ENCODE results near the gene ETV2.
"Not testable (repeated sequence)": the region's sequence is repeated elsewhere in the genome, so short reads cannot be mapped to it uniquely, and the experiment has no call there.

Gene ETV2, protein sequence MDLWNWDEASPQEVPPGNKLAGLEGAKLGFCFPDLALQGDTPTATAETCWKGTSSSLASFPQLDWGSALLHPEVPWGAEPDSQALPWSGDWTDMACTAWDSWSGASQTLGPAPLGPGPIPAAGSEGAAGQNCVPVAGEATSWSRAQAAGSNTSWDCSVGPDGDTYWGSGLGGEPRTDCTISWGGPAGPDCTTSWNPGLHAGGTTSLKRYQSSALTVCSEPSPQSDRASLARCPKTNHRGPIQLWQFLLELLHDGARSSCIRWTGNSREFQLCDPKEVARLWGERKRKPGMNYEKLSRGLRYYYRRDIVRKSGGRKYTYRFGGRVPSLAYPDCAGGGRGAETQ

DNA sequence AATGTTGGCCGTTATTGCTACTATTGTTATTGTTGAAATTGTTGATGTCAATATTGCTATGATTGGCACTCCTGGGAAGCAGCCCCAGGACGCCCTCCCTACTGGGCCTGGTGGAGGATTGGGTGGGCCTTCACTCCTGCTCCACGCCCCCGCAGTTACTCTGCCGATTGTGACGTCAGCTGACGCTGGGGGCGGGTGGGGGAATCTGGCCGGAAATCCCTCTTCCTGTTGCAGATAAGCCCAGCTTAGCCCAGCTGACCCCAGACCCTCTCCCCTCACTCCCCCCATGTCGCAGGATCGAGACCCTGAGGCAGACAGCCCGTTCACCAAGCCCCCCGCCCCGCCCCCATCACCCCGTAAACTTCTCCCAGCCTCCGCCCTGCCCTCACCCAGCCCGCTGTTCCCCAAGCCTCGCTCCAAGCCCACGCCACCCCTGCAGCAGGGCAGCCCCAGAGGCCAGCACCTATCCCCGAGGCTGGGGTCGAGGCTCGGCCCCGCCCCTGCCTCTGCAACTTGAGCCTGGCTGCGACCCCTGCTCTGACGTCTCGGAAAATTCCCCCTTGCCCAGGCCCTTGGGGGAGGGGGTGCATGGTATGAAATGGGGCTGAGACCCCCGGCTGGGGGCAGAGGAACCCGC lies at the start of gene ETV2:
Gene ETV2 (plus strand): TSS at position 231 of the 637 bp plus-strand sequence. CDS start 716 bp downstream, outside the sequence.
- no peak for DNase-seq (ENCODE audit: low spot score)

DNA sequence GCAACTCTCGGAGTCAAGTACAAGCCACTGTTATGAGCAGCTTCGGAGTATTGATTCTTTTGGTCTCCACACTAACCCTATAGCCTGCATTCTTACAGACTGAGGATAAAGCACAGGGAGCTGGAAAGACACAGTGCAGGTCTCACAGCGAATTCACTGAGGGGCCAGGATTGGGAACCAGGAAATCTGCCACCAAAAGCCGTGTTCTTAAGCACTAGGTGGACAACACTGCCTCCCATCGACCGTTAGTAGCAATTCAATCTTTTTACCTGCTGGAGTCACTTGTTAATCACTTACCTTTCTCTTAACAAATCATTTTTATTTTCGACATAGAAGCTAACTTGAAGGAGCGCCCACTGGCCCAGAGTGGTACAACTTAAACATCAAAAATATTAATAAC lies 49.3 kb upstream of the ETV2 start:
- DNase-seq (ENCODE audit: low spot score), result peak; percentile 5

DNA sequence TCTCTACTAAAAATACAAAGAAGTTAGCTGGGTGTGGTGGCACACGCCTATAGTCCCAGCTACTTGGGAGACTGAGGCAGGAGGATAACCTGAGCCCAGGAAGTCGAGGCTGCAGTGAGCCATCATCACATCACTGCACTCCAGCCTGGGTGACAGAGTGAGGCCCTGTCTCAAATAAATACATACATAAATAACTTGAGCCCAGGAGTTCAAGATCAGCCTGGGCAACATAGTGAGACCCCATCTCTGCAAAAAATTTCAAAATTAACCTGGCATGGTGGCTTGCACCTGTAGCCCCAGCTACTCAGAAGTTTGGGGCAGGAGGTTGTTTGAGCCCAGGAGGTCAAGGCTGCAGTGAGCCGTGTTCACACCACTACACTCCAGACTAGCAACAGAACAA lies 46.5 kb upstream of the ETV2 start:
- not testable (repeated sequence) for DNase-seq (ENCODE audit: low spot score)

DNA sequence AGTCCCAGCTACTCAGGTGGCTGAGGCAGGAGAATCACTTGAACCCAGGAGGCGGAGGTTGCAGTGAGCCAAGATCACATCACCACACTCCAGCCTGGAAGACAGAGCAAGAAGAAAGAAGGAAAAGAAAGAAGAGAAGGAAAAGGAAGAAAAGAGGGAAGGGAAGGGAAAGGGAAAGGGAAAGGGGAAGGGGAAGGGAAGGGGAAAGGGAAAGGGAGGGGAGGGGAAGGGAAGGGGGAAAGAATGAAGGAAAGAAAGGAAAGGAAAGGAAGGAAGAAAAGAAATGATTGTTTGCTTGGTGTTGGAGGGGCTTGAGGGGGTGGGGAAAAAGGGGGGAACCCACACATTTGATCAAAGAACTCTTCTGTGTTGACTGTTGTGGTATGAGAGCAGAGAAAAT lies 45.6 kb upstream of the ETV2 start:
- no peak for DNase-seq (ENCODE audit: low spot score)

DNA sequence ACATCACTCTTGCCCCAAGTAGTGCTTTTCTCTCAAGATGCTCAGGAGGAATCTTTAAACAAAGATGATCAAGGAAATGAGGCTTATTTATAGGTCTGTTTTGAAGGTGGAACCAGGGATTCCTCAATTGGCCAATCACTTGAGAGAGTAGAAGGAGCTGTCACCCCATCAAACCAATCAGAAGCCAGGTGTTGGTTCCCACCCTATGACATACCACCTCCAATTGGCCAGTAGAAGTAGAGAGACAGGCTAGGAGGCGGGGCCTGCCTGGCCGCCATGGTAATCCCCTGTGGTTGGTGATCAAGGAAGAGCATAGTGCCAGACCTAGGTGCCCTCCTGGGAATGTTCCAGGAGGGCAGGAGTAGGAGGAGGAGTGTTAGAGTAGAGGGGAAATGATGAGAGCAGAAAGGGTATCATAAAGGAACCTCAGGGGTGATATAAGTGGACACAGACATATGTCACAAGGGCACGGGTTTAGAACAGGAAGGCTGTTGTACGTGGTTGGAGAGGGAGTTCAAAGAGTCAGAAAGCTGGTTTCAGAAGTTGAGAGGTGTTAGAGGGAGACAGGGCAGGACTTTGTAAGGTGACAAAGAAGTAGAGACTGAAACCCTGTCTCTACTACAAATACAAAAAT lies 45.1 kb upstream of the ETV2 start:
- no peak for DNase-seq (ENCODE audit: low spot score)

DNA sequence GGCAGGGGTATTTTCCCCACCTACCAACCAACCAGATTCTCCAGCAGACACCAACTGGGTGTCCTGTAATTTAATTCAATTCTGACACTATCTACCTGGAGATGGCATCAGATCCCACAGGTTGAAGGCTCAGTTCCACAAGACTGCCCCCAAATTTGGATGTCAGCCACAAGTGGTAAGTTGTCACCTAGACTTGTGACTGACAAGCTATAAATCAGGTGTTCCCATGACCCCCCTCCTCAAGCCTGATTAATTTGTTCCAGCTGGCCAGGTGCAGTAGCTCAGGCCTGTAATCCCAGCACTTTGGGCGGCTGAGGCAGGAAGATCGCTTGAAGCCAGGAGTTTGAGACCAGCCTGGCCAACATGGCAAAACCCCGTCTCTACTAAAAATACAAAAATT lies 39.6 kb upstream of the ETV2 start:
- DNase-seq (ENCODE audit: low spot score), result no peak

DNA sequence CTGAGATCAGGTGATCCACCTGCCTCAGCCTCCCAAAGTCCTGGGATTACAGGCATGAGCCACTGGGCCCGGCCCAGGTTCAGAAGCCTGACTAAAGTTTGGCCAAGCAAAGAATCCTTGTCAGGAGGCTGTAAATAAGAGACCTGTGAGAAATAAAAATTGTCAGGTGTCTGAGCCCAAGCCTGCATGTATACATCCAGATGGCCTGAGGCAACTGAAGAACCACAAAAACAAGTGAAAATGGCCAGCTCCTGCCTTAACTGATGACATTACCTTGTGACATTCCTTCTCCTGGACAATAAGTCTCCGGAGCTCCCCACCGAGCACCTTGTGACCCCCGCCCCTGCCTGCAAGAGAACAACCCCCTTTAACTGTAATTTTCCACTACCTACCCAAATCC lies 37.1 kb upstream of the ETV2 start:
- not testable (repeated sequence) for DNase-seq (ENCODE audit: low spot score)

DNA sequence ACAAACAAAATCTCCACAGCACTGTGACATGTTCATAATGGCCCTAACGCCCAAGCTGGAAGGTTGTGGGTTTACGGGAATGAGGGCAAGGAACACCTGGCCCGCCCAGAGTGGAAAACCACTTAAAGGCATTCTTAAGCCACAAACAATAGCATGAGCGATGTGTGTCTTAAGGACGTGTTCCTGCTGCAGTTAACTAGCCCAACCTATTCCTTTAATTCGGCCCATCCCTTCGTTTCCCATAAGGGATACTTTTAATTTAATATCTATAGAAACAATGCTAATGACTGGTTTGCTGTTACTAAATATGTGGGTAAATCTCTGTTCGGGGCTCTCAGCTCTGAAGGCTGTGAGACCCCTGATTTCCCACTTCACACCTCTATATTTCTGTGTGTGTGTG lies 34.4 kb upstream of the ETV2 start:
- DNase-seq (ENCODE audit: low spot score), result not testable (repeated sequence)

DNA sequence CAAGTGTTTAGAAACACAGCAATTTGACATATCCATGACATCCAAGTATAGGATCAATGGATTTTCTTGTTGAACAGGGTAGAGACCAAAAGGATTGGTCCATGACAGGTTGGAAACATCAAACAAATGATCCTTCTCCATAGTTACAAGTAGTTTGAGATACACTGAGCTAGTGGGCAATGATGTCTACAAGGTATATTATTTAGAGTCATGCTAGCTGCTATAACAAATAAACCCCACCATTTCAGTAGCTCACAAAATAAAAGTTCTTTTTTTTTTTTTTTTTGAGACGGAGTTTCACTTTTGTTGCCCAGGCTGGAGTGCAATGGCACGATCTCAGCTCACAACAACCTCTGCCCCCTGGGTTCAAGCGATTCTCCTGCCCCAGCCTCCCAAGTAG lies 33.9 kb upstream of the ETV2 start:
- DNase-seq (ENCODE audit: low spot score), result no peak

DNA sequence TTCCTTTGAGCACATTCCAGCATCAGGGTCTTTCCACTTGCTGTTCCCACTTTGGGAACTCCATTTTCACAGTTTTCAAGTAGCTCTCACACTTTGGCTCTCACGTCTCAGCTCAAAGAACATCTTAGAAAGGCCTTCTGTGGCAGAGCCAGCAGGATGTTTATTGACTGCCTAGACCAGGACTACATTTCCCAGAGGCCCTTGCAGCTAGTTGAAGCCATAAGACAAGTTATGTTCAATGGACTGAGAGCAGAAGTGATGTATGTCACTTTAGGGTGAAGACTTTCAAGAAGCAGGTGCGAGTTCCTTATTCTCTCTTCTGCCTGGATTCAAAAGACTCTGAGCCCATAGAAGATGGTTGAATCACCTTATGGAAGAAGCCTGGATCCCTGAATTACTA lies 33.3 kb upstream of the ETV2 start:
- DNase-seq (ENCODE audit: low spot score), result no peak

DNA sequence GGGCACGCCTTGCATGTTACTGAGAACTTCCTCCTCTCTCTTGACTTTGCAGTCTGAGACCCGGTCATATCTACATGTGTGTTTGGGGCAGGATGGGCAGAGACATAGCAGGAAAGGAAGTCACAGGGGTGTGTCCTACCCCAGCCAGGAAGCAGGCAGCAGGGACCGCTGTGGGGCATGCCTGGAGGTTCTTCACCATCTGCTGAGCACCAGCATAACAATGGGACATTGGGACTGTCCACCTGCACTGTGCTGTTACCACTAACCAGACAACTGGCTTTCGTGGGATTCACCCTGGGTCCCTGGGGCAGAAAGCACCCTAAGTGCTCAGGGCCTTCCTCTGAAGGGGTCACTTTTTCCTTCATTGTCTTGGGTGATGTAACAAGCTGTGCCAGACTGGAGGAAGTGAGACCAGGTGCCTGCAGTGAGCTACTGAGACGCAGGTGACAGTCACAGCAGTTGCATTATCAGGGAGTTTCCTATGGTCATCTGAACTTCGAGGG lies 31.6 kb upstream of the ETV2 start:
- DNase-seq (ENCODE audit: low spot score), result no peak

DNA sequence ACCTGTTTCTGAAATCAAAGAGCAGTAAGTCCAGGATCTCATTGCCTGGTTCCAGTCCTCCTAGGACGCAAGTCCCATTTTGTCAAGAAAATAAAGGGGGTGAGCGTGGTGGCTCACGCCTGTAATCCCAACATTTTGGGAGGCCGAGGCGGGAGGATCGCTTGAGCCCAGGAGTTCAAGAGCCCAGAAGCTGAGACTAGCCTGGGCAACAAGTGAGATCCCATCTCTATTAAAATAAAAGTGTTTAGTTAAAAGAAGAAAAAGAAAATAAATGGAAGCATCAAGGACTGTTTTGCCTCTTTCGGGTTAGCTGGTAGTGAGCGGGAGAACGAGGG lies 29.4 kb upstream of the ETV2 start:
- DNase-seq (ENCODE audit: low spot score), result no peak

DNA sequence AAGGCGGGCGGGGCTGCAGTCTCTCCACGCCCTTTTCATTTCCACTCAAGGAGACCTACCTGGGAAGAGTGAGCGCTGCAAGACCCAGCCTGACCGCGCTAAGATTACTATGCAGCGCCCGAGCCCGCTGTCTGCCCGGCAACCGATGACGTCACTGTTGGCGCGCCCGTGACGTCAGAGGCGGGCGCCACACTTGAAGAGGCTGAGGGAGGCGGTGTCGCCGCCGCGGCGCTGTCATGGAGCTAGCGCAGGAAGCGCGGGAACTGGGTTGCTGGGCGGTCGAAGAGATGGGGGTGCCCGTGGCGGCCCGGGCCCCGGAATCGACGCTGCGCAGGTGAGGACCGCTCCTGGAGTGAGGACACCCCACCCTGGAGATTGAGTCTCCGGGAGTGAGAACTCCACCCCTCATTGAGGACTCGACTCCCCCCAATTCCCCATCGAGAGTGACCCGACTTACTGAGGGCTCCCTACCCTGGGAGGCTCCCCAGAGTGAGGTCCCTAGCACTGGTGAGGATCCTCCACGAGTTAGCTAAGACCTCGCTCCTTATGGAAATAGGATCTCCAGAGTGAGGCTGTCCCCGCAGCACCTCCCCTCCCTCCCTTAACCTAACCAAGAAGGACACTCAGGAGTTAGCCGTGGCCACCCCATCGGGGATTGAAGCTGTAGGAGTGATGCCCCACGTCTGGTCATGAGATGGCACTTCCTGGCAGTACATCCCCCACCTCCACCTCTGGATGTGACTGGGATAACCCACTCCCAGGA lies 28.8 kb upstream of the ETV2 start, which contains the start of gene HAUS5:
Gene HAUS5 (plus strand): TSS at position 177 of the 763 bp plus-strand sequence. CDS start 60 bp downstream, at position 237.
- peak; percentile 84 for DNase-seq (ENCODE audit: low spot score)

DNA sequence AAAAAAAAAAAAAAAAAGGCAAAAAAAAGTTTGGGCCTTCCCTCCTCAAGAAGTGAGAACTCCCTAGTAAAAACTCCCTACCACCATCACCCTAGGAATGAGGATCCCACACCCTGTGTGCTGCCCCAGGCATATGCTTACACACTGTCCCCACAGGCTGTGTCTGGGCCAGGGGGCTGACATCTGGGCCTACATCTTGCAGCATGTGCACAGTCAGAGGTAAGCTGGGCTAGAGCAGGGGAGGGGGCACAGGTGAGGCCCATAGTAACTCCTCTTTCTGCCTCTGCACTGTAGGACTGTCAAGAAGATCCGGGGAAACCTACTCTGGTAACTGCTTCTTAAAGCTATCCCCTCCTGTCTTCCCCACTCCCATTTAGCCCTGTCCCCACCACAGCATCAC lies 28.0 kb upstream of the ETV2 start:
- no peak for DNase-seq (ENCODE audit: low spot score)

DNA sequence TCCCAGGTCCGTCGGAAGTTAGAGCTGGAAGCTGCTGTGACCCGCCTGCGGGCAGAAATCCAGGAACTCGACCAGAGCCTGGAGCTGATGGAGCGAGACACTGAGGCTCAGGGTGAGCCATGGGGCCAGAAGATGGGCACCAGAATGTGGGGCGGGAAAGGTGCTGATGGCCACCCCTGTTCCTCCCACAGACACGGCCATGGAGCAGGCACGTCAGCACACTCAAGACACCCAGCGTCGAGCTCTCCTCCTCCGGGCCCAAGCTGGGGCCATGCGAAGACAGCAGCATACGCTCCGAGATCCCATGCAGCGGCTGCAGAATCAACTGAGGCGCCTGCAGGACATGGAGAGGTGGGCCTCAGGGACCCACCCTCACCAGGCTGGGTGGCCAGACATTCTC lies 26.5 kb upstream of the ETV2 start:
- DNase-seq (ENCODE audit: low spot score), result no peak

DNA sequence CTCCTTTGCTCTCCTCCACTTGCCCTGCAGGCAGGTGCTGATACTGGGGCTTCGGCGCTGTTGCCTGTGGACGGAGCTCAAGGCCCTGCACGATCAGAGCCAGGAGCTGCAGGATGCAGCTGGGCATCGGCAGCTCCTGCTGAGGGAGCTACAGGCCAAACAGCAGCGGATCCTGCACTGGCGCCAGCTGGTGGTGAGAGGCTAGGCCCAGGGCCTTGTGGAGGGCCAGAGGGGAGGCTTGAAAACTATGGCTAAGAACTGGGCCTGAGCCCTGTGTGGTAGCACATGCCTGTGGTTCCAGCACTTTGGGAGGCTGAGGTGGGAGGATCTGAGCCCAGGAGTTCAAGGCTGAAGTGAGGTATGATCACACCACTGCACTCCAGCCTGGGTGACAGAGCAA lies 22.7 kb upstream of the ETV2 start:
- DNase-seq (ENCODE audit: low spot score), result no peak

DNA sequence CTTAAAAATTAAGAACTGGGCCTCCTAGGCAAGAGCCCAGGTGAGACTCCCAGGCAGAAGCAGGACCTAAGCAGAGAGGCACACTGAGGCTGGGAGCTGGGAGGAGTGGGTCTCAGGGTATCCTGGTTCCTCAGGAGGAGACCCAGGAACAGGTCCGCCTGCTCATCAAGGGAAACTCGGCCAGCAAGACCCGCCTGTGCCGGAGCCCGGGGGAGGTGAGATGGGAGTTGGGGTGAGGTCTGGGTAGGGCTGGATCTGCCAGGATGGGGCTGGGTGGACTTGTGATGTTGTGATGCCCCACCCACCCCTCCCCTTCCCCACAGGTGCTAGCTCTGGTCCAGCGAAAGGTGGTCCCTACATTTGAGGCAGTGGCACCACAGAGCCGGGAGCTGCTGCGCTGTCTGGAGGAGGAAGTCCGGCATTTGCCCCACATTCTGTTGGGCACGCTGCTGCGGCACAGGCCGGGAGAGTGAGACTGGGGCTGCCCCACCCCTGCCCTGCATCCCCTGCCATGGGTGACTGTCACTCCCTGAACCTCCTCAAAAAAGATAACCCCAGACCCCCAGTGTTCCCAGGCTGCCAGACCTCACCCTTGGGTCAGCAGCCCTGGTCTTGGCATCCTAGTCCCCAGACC lies 22.1 kb upstream of the ETV2 start:
- DNase-seq (ENCODE audit: low spot score), result no peak

DNA sequence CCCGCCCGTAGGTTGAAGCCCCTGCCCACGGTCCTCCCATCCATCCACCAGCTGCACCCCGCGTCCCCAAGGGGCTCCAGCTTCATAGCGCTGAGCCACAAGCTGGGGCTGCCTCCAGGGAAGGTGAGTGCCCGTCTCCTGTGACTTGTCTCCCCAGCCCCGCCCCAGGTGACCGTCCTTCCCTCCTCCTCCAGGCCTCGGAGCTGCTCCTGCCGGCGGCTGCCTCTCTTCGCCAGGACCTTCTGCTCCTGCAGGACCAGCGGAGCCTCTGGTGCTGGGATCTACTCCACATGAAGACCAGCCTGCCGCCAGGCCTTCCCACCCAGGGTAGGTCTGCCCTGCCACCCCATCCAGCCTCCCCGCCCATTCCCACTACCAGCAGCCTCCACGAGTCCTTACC lies 21.5 kb upstream of the ETV2 start:
- DNase-seq (ENCODE audit: low spot score), result no peak

DNA sequence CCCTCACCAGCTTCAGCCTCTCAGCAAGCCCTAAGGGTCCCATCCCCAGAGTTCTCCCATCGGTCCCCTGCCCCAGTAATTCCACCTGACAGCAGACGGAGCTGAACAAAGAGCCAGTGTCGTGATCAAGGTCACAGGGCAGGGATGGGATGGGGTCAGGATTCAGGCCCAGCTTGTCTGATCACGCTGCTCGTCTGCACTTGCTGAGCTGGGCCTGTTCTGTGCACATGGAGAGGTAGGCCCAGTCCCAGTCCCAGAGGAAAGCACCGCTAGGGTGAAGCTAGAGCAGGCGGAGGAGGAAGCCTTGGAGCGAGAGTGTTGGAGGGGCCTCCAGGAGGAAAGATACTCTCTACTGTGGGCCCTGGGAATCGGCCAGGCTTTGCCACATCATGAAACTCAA lies 19.8 kb upstream of the ETV2 start:
- DNase-seq (ENCODE audit: low spot score), result no peak

DNA sequence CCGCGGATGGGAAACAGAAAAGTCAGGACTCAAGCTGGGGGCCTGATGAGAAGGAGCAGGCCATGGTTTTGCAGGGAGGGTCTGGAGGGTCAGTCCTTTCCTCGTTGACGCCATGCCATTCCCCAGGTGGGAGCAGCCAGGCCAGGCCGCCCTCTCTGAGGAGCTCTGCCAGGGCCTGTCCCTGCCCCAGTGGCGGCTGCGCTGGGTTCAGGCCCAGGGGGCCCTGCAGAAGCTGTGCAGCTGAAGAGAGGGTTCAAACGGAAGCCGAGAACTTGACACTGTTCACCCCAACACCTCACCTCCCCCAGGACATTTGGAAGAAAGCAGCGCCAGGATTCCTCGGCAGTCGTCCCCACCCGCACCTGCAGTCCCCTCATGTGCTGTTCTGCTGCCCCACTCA lies 18.8 kb upstream of the ETV2 start:
- no peak for DNase-seq (ENCODE audit: low spot score)

DNA sequence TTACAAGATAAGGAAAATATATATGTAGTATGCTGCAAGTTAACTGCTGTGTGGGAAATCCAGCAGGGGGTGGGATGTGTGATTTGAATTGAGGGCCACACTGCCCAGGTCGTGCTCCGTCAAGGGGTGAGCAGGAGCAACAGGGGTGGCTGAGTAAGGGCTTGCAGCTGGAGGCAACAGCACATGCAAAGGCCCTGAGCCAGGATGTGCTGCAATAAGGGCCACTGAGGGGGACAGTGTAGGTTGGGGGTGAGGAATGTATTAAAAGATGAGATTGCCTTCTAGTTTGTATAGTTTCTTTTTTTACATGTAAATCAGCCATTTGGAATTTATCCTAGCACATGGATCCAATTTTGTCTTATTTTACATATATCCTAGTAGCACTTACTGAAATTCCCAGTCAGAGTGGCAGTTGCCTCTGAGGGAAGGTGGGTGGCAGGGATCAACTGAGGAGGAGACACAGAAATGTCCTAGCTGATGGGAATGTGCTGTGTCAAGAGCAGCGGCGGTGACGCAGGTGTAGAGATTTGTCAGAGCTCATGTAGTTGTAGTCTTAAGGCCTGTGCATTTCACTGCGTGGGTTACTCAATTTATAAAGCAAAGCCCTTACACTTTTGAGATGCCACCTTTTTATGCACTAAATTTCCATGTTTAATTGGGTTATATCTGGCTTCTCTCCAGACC lies 18.1 kb upstream of the ETV2 start:
- DNase-seq (ENCODE audit: low spot score), result no peak

DNA sequence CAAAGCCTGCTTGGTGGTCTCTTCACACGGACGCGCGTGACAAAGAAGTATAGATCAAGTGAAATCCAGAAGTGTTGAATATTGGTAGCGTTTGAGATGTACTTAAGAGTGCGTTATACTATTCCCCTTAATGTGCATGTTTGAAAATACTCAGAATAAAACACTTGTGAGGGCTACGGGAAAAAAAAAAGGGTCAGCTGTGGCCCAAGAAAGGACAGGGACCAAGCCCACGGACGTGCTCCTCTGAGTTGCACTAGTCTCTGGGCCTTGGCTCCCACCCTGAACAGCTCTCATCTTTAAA lies 13.3 kb upstream of the ETV2 start:
- no peak for DNase-seq (ENCODE audit: low spot score)
